Activated T-cell treated with anti-CD3 and anti-CD28 coated beads, Interleukin-2, amount 50 U/mL, for 4 hours (primary cell): ENCODE results near the gene MRPL10. TPM values are rescaled to one million over a fixed set of nuclear protein-coding genes. Genes with fewer than 3 reads are reported as not detected.
A peak's percentile ranks its signal among the peaks of the same experiment; 100 is the strongest.
"Not testable (repeated sequence)": the region's sequence is repeated elsewhere in the genome, so short reads cannot be mapped to it uniquely, and the experiment has no call there.

ENCODE experiments used
- ATAC-seq, 2 donors: fragments of 200-7000 bp; cut with Tn5 transposase; one replicate each; pipeline ENCODE4 v1.10.0; 2021
- DNase-seq: peaks from one replicate; pipeline ENCODE4 v3.0.0-alpha.2; 2020
- H3K27me3 Mint-ChIP-seq: one replicate; pipeline ENCODE4 v1.8.0; 2021; ENCODE audit warnings: low read depth, mixed read lengths
- H3K36me3 Mint-ChIP-seq: one replicate; pipeline ENCODE4 v1.8.0; 2022; ENCODE audit warnings: mixed read lengths; ENCODE audit not compliant: insufficient read depth
- H3K4me1 Mint-ChIP-seq: one replicate; pipeline ENCODE4 v1.8.0; 2021; ENCODE audit warnings: low read depth, mixed read lengths
- H3K4me3 Mint-ChIP-seq: one replicate; pipeline ENCODE4 v1.8.0; 2021; ENCODE audit warnings: mild to moderate bottlenecking, moderate library complexity, mixed read lengths
- H3K9me3 Mint-ChIP-seq: one replicate; pipeline ENCODE4 v1.8.0; 2021; ENCODE audit warnings: mixed read lengths
- total RNA-seq, 3 donors: library from RNA; stranded (reverse); gene quantifications; one replicate each; pipeline ENCODE4 v1.2.1, GENCODE V29; 2021

Gene MRPL10
- total RNA-seq, 3 donors from 2014 or later = 56.6 to 62.1 (median 58.6) TPM

DNA sequence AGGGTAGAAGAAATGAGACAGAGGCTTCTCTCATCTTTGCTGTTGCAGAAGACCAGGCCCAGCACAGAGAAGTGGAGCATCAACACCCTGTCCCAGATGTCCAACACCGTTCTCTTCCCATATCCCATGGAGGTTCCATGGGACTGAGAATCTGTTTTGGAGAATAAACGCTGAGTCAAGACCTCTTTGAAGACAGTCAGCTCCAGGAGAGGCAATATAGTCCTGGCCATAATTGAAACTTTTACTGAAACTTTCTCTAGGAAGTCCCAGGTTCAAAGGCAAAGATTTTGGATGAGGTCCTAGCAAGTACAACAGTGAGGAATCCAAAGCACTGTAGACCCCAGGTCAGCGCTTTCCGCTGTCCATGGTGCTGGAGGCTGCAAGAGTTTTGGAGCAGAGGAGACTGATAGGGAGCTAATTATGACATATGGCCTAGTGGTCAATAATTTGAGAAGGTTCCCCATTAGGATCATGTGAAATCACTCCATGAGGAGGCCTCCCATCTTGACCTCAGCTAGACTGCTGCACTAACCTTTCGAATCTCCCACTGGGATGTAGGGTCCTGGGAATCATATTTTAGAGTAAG, 45.7 kb downstream of the MRPL10 start:
- no peak for DNase-seq
- H3K9me3 Mint-ChIP-seq = no peaks in the 10 kb centered on the region
- no peaks in the 10 kb centered on the region for H3K36me3 Mint-ChIP-seq
- peaks cover 36% of the 10 kb centered on the region for H3K27me3 Mint-ChIP-seq
- ATAC-seq = no peak
- H3K4me3 Mint-ChIP-seq = no peak overlapping the region
- peaks cover 7% of the 10 kb centered on the region for H3K4me1 Mint-ChIP-seq

GRCh38 chr17:47781397-47781796, 49.9 kb downstream of the MRPL10 start:
- H3K27me3 Mint-ChIP-seq = peaks cover 33% of the 10 kb centered on the region
- ATAC-seq = no peak
- no peaks in the 10 kb centered on the region for H3K9me3 Mint-ChIP-seq
- no peak overlapping the region for H3K4me3 Mint-ChIP-seq
- peaks cover 3% of the 10 kb centered on the region for H3K4me1 Mint-ChIP-seq
- no peak for DNase-seq
- H3K36me3 Mint-ChIP-seq = no peaks in the 10 kb centered on the region

GRCh38 chr17:47778184-47778635, 53.1 kb downstream of the MRPL10 start:
- Mint-ChIP-seq H3K9me3 (no peaks in the 10 kb centered on the region), H3K27me3 (peaks cover 40% of the 10 kb centered on the region), H3K4me3 (no peak overlapping the region), H3K36me3 (no peaks in the 10 kb centered on the region), H3K4me1 (peaks cover 3% of the 10 kb centered on the region)
- no peak for DNase-seq
- ATAC-seq = no peak

- DNase-seq (peak; percentile 25), ATAC-seq (peak; percentile 86)
- Mint-ChIP-seq H3K4me3 (no peak overlapping the region), H3K27me3 (peaks cover 37% of the 10 kb centered on the region), H3K9me3 (no peaks in the 10 kb centered on the region), H3K36me3 (no peaks in the 10 kb centered on the region), H3K4me1 (peaks cover 3% of the 10 kb centered on the region)
These were observed 54.8 kb downstream of the MRPL10 start for GRCh38 chr17:47776330-47777197.

DNA sequence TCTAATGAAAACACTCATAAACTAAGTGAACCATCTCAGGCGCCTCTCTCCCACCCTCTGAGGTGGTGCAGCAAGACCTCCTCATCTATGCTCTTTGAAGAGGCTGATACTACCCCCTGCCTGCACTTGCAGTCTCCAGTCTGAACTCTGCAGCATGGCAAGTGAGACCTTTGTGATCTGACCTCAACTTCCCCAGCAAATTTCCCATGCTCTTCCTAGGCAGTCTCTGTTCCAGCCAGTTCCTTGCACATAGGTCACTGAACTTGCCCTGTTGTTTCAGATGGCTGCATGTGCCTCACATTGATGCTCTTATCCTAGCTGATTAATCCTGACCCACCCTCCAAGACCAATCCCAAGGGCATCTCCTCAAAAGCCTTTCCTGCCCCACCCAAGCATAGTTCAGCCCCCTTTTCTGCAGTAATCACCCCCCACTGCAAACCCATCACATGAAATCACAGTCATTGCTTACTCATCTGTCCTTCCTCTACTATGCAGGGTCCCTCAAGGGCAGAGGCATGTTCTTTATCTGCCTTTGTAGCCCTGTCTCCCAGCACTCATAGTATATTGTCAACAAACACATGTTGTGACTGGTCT, 56.3 kb downstream of the MRPL10 start:
- peaks cover 3% of the 10 kb centered on the region for H3K4me1 Mint-ChIP-seq
- no peak for ATAC-seq
- DNase-seq = no peak
- H3K9me3 Mint-ChIP-seq = peaks cover 6% of the 10 kb centered on the region
- peaks cover 31% of the 10 kb centered on the region for H3K27me3 Mint-ChIP-seq
- no peak overlapping the region for H3K4me3 Mint-ChIP-seq
- H3K36me3 Mint-ChIP-seq = no peaks in the 10 kb centered on the region

GRCh38 chr17:47774331-47774730, 57.0 kb downstream of the MRPL10 start:
- Mint-ChIP-seq H3K36me3 (no peaks in the 10 kb centered on the region), H3K9me3 (peaks cover 6% of the 10 kb centered on the region), H3K4me3 (no peak overlapping the region), H3K4me1 (peaks cover 3% of the 10 kb centered on the region), H3K27me3 (peaks cover 29% of the 10 kb centered on the region)
- no peak for DNase-seq
- no peak for ATAC-seq

DNA sequence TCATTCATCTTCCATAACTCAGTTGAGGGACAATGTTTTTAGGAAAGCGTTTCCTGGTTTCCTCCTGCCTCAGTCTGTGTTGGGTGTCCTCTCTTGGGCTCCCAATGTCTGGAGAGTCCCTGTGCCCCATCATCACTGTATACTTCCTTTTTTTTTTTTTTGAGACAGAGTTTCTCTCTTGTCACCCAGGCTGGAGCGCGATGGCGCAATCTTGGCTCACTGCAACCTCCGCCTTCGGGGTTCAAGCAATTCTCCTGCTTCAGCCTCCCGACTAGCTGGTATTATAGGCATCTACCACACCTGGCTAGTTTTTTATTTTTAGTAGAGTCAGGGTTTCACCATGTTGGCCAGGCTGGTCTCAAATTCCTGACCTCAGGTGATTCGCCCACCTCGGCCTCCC, 57.7 kb downstream of the MRPL10 start:
- not testable (repeated sequence) for H3K36me3 Mint-ChIP-seq, DNase-seq, H3K4me3 Mint-ChIP-seq, ATAC-seq, H3K4me1 Mint-ChIP-seq, H3K9me3 Mint-ChIP-seq
- H3K27me3 Mint-ChIP-seq = peaks cover 32% of the 10 kb centered on the region

Other genes with a start within 250 kb of the MRPL10 start
- 100 to 1,000 TPM; 916 to 992 (median 944) TPM for gene KPNB1, start 181.6 kb downstream of the MRPL10 start, total RNA-seq
- 10 to 100 TPM; 24.4 to 34.7 (median 24.6) TPM for gene TBKBP1, start 137.4 kb downstream of the MRPL10 start, total RNA-seq
- 100 to 1,000 TPM in 2 of 3 donors, 10 to 100 TPM in 1; 77.8 to 111 (median 101) TPM for gene TBX21, start 98.3 kb downstream of the MRPL10 start, total RNA-seq
- gene OSBPL7, start 9.7 kb downstream of the MRPL10 start, total RNA-seq = 1 to 10 TPM; 8.1 to 9.3 (median 9.0) TPM
- under 1 TPM; 0.27 to 0.63 (median 0.29) TPM for gene LRRC46, start 129 bp upstream of the MRPL10 start, total RNA-seq
- 10 to 100 TPM; 13.9 to 15.6 (median 14.5) TPM for gene SCRN2, start 9.7 kb upstream of the MRPL10 start, total RNA-seq
- gene SP6, start 19.6 kb upstream of the MRPL10 start, total RNA-seq = under 1 TPM; 0.05 to 0.08 (median 0.05) TPM
- gene SP2, start 64.7 kb upstream of the MRPL10 start, total RNA-seq = 10 to 100 TPM; 20.9 to 25.6 (median 23.1) TPM
- 10 to 100 TPM; 82.8 to 83.5 (median 83.2) TPM for gene PNPO, start 110.0 kb upstream of the MRPL10 start, total RNA-seq
- under 1 TPM in 2 of 3 donors, not detected in 1; 0.14 to 0.29 TPM for gene PRR15L, start 126.3 kb upstream of the MRPL10 start, total RNA-seq
- 100 to 1,000 TPM; 145 to 159 (median 156) TPM for gene CDK5RAP3, start 139.6 kb upstream of the MRPL10 start, total RNA-seq
- gene COPZ2, start 206.3 kb upstream of the MRPL10 start, total RNA-seq = 1 to 10 TPM; 2.6 to 3.9 (median 3.2) TPM
- gene NFE2L1, start 216.8 kb upstream of the MRPL10 start, total RNA-seq = 100 to 1,000 TPM in 2 of 3 donors, 10 to 100 TPM in 1; 93.1 to 123 (median 109) TPM